Endothelial cell of umbilical vein (primary cell): ENCODE measurements around the gene TMEM131. TPM values are rescaled to one million over a fixed set of nuclear protein-coding genes. Genes with fewer than 3 reads are reported as not detected.

Experiments
- BruUV-seq: library from RNA; stranded (reverse); fragments of 400-500 nt; replicated peaks from 2 replicates; lab custom pipeline; 2021; lab: Mats Ljungman, UMichigan
- CTCF ChIA-PET: fragments of 300-600, 350-600 bp; sonication (Branson Sonifier 250); formaldehyde crosslinking; loops from one replicate; lab custom pipeline; 2021; ENCODE audit warnings: antibody characterized with exemption, inconsistent platforms; lab: Charles Lee
- POLR2A ChIA-PET: fragments of 300-600, 350-600 bp; sonication (Branson Sonifier 250); formaldehyde crosslinking; loops from one replicate; lab custom pipeline; 2021; ENCODE audit warnings: antibody characterized with exemption, inconsistent platforms; lab: Charles Lee
- DNase-seq: peaks from one replicate; pipeline ENCODE4 v3.0.0-alpha.2; 2011; ENCODE audit warnings: low read depth, low spot score
- FAIRE-seq: peaks from 2 replicates; lab custom pipeline; 2011; peaks lifted over from hg19 to GRCh38; lab: Jason Lieb, UNC
- H2AFZ ChIP-seq: 2 replicates; pipeline ENCODE4 v1.6.0; 2012; ENCODE audit warnings: low read depth, low read length, control low read depth, inconsistent platforms
- H3K27ac ChIP-seq: 2 replicates; pipeline ENCODE4 v1.5.1; 2011; ENCODE audit warnings: low read depth, mild to moderate bottlenecking, control low read depth, low read length, moderate library complexity; ENCODE audit not compliant: insufficient read depth
- H3K27me3 ChIP-seq, 2 experiments: 2 replicates each; pipeline versions ENCODE4 v1.6.0 to v1.6.1; 2011; ENCODE audit warnings: low read length in 2 of 2, mixed read lengths in 1 of 2; ENCODE audit not compliant: control insufficient read depth in 2 of 2, insufficient read depth in 2 of 2
- H3K36me3 ChIP-seq, 2 experiments: 2 replicates in 1 of 2; 3 replicates in 1 of 2; pipeline ENCODE4 v1.5.1; 2011; ENCODE audit warnings: low read length in 2 of 2, mild to moderate bottlenecking in 1 of 2, moderate library complexity in 1 of 2; ENCODE audit not compliant: control insufficient read depth in 2 of 2, insufficient read depth in 2 of 2; ENCODE audit errors: extremely low read depth in 1 of 2
- H3K4me1 ChIP-seq: 3 replicates; pipeline ENCODE4 v1.5.1; 2011; ENCODE audit warnings: mild to moderate bottlenecking, low read length; ENCODE audit not compliant: control insufficient read depth, insufficient read depth; ENCODE audit errors: extremely low read depth
- H3K4me2 ChIP-seq: 2 replicates; pipeline ENCODE4 v1.6.1; 2011; ENCODE audit warnings: low read length, control low read depth, mixed read lengths; ENCODE audit not compliant: insufficient read depth
- H3K4me3 ChIP-seq, 3 experiments: fragments of 200-600 bp in 1 of 3; sonication (generic), shearing (Covaris generic) in 1 of 3; replicated peaks in 1 of 3; 2 replicates each; pipeline ENCODE4 v1.5.1; 2011 to 2016; ENCODE audit warnings: control low read depth in 3 of 3, low read length in 3 of 3, mild to moderate bottlenecking in 2 of 3, inconsistent platforms in 1 of 3, low read depth in 1 of 3, moderate library complexity in 1 of 3; ENCODE audit not compliant: insufficient read depth in 1 of 3
- H3K79me2 ChIP-seq: 2 replicates; pipeline ENCODE4 v1.6.0; 2012; ENCODE audit warnings: low read length, inconsistent platforms; ENCODE audit not compliant: control insufficient read depth, insufficient read depth
- H3K9ac ChIP-seq: replicated peaks from 2 replicates; pipeline ENCODE3; 2011; ENCODE audit warnings: low read length, control low read depth; ENCODE audit not compliant: insufficient read depth; ENCODE audit errors: extremely low read depth
- H3K9me1 ChIP-seq: replicated peaks from 3 replicates; pipeline ENCODE4 v1.6.0; 2011; ENCODE audit warnings: mild to moderate bottlenecking, low read length; ENCODE audit not compliant: control insufficient read depth, insufficient read depth; ENCODE audit errors: extremely low read depth
- H3K9me3 ChIP-seq: replicated peaks from 2 replicates; pipeline ENCODE4 v1.5.1; 2012; ENCODE audit warnings: low read length, inconsistent platforms; ENCODE audit not compliant: control insufficient read depth, insufficient read depth
- H4K20me1 ChIP-seq: replicated peaks from 2 replicates; pipeline ENCODE3; 2011; ENCODE audit warnings: mild to moderate bottlenecking, low read length; ENCODE audit not compliant: control insufficient read depth, insufficient read depth; ENCODE audit errors: extremely low read depth
- CTCF ChIP-seq, 2 donors: IDR thresholded peaks; 1 replicate in 1 of 2; 2 replicates in 1 of 2; pipeline ENCODE4 v1.5.1; 2011; ENCODE audit warnings: low read length in 2 of 2, mild to moderate bottlenecking in 2 of 2, moderate library complexity in 2 of 2, control low read depth in 1 of 2, inconsistent platforms in 1 of 2, low read depth in 1 of 2; ENCODE audit not compliant: insufficient read depth in 1 of 2; ENCODE audit errors: extremely low read depth in 1 of 2
- EZH2 ChIP-seq: IDR thresholded peaks from 2 replicates; pipeline ENCODE4 v1.6.1; 2012; ENCODE audit warnings: borderline replicate concordance, low read depth, mild to moderate bottlenecking, moderate library complexity, low read length, inconsistent platforms; ENCODE audit not compliant: severe bottlenecking
- FOS ChIP-seq: IDR thresholded peaks from 2 replicates; pipeline ENCODE4 v1.6.1; 2011; ENCODE audit warnings: mild to moderate bottlenecking, low read length, moderate library complexity, borderline replicate concordance; ENCODE audit not compliant: insufficient read depth
- GATA2 ChIP-seq: IDR thresholded peaks from 2 replicates; pipeline ENCODE4 v1.7.0; 2011; ENCODE audit warnings: low read depth, mild to moderate bottlenecking, moderate library complexity, mixed read lengths, low read length; ENCODE audit not compliant: insufficient read length, insufficient read depth
- JUN ChIP-seq: IDR thresholded peaks from 2 replicates; pipeline ENCODE4 v1.6.1; 2011; ENCODE audit warnings: borderline replicate concordance, low read depth; ENCODE audit not compliant: insufficient read length, insufficient read depth
- MYC ChIP-seq: IDR thresholded peaks from one replicate; pipeline ENCODE4 v1.6.1; 2011; ENCODE audit warnings: mild to moderate bottlenecking, low read depth, low read length
- POLR2A ChIP-seq: IDR thresholded peaks from 2 replicates; pipeline ENCODE4 v1.6.1; 2012; ENCODE audit warnings: low read depth, mild to moderate bottlenecking, control low read depth, low read length
- POLR2AphosphoS5 ChIP-seq: IDR thresholded peaks from 2 replicates; pipeline ENCODE4 v1.6.1; 2012; ENCODE audit warnings: low read depth, mild to moderate bottlenecking, control low read depth, low read length, moderate library complexity; ENCODE audit not compliant: insufficient read depth
- dilution Hi-C: fragments of 300-500 bp; cut with MboI; formaldehyde crosslinking; loops from one replicate; pipeline ENCODE4 v1.15.0; 2019; ENCODE audit warnings: low sequenced_read_pairs; ENCODE audit not compliant: extremely low pct_ligation_motif_present
- intact Hi-C: fragments of 100-400 bp; cut with micrococcal nuclease; formaldehyde crosslinking; loops from one replicate; pipeline ENCODE4 v1.10.0; 2022
- polyA plus RNA-seq, 4 experiments: library from polyadenylated mRNA; depleted of rRNA in 3 of 4; stranded (reverse) in 3 of 4; unstranded in 1 of 4; fragments of >200 nt; gene quantifications; 2 replicates each; pipeline versions ENCODE4 v1.2.1 to v1.2.3, GENCODE V29; 2011 to 2012; ENCODE audit warnings: missing spikeins in 1 of 4
- total RNA-seq: library from RNA; stranded (reverse); gene quantifications from 2 replicates; pipeline ENCODE4 v1.2.3, GENCODE V29; 2021

TMEM131 gene
- total and polyA plus RNA-seq, 2 donors (not counting 3 experiments of a cell fraction or from before 2014, with no cell fraction given) = 12.2 to 28.6 TPM

GRCh38 chr2:97965116-97965515 is 30.6 kb downstream of the TMEM131 start:
- H3K36me3 ChIP-seq = no peaks in the 10 kb centered on the region
- no peak overlapping the region for H2AFZ ChIP-seq
- no peaks in the 10 kb centered on the region for H3K9me1 ChIP-seq
- ChIA-PET POLR2A (no interaction called here), CTCF (no interaction called here)
- intact Hi-C loops = no loop called here
- H3K9ac ChIP-seq = no peak overlapping the region
- no peaks in the 10 kb centered on the region for H3K9me3 ChIP-seq
- H3K27ac ChIP-seq = no peak overlapping the region
- TF ChIP-seq MYC (no peak), POLR2AphosphoS5 (no peak), POLR2A (no peak), CTCF (IDR thresholded peaks at IDR 0.05; ENCODE audit: extremely low read depth in 1 of 2, insufficient read depth in 1 of 2, low read depth in 1 of 2, low read length in 2 of 2) (no peak), FOS (no peak), JUN (no peak), GATA2 (no peak), EZH2 (no peak)
- no peak overlapping the region for H3K4me3 ChIP-seq
- dilution Hi-C loops = no loop called here
- H3K4me2 ChIP-seq = no peak overlapping the region
- H3K4me1 ChIP-seq = no peaks in the 10 kb centered on the region
- H3K79me2 ChIP-seq = peaks cover 32% of the 10 kb centered on the region
- peaks cover 3% of the 10 kb centered on the region for H4K20me1 ChIP-seq
- no peak for DNase-seq
- no peak for FAIRE-seq
- no TSS peak for BruUV-seq
- no peaks in the 10 kb centered on the region for H3K27me3 ChIP-seq
